Uterus (tissue), 2 donors: ENCODE measurements around the gene ZSWIM8.

Experiments
- CTCF ChIP-seq, 4 experiments: fragments of 200-600 bp in 2 of 4; fragments of 450-650 bp in 2 of 4; sonication (generic) in 2 of 4; IDR thresholded peaks; one replicate each; pipeline ENCODE4 v1.5.1; 2016 to 2019; ENCODE audit warnings: antibody characterized with exemption in 4 of 4, mild to moderate bottlenecking in 2 of 4, moderate library complexity in 1 of 4
- POLR2A ChIP-seq, 2 donors: fragments of 450-650 bp; IDR thresholded peaks; one replicate each; pipeline ENCODE4 v1.6.1; 2016; ENCODE audit warnings: antibody characterized with exemption in 2 of 2, mild to moderate bottlenecking in 1 of 2, moderate library complexity in 1 of 2

GRCh38 chr10:73836427-73836980 lies 51.1 kb downstream of the ZSWIM8 start:
- no peak for TF ChIP-seq POLR2A (IDR thresholded peaks at IDR 0.05)
- no peak for TF ChIP-seq CTCF (IDR thresholded peaks at IDR 0.05)
